CD4-positive, alpha-beta memory T cell (primary cell): ENCODE measurements around the gene POGZ. TPM values are rescaled to one million over a fixed set of nuclear protein-coding genes. Genes with fewer than 3 reads are reported as not detected.
A peak's percentile ranks its signal among the peaks of the same experiment; 100 is the strongest.

ENCODE experiments used
- CTCF ChIA-PET: fragments of 350-600 bp; sonication (Branson Sonifier 250); formaldehyde crosslinking; loops from one replicate; lab custom pipeline; 2021; ENCODE audit warnings: inconsistent platforms; ENCODE audit not compliant: partially characterized antibody; lab: Charles Lee
- POLR2A ChIA-PET: fragments of 350-600 bp; sonication (Branson Sonifier 250); formaldehyde crosslinking; loops from one replicate; lab custom pipeline; 2021; ENCODE audit not compliant: partially characterized antibody; lab: Charles Lee
- DNase-seq, 5 donors: peaks; one replicate each; pipeline versions ENCODE4 v3.0.0 to v3.0.0-alpha.2; 2020 to 2022; ENCODE audit warnings: mixed read lengths in 1 of 5
- H3K27ac ChIP-seq: one replicate; pipeline ENCODE4 v1.7.0; 2013; ENCODE audit warnings: low read depth, low read length
- H3K27me3 ChIP-seq: 2 replicates; pipeline ENCODE4 v1.7.0; 2013; ENCODE audit warnings: mild to moderate bottlenecking, low read length, moderate library complexity; ENCODE audit not compliant: insufficient read depth
- H3K36me3 ChIP-seq: 2 replicates; pipeline ENCODE4 v1.7.0; 2013; ENCODE audit warnings: mild to moderate bottlenecking, low read length, moderate library complexity; ENCODE audit not compliant: insufficient read depth
- H3K4me1 ChIP-seq: 2 replicates; pipeline ENCODE4 v1.7.0; 2013; ENCODE audit warnings: mild to moderate bottlenecking, low read length, moderate library complexity; ENCODE audit not compliant: insufficient read depth
- H3K4me3 ChIP-seq, 2 donors: one replicate each; pipeline ENCODE4 v1.7.0; 2013; ENCODE audit warnings: low read length in 2 of 2, mild to moderate bottlenecking in 1 of 2
- H3K9me3 ChIP-seq, 2 donors: one replicate each; pipeline ENCODE4 v1.7.0; 2013; ENCODE audit warnings: low read length in 2 of 2, control low read depth in 1 of 2; ENCODE audit not compliant: control insufficient read depth in 1 of 2
- H3K27ac Mint-ChIP-seq, 7 donors: one replicate each; pipeline ENCODE4 v1.8.0; 2020 to 2021; ENCODE audit warnings: mixed read lengths in 7 of 7, mild to moderate bottlenecking in 6 of 7, inconsistent platforms in 3 of 7, moderate library complexity in 3 of 7
- H3K27me3 Mint-ChIP-seq, 2 donors: one replicate each; pipeline ENCODE4 v1.8.0; 2020 to 2021; ENCODE audit warnings: mixed read lengths in 2 of 2
- H3K36me3 Mint-ChIP-seq, 2 donors: one replicate each; pipeline ENCODE4 v1.8.0; 2020 to 2021; ENCODE audit warnings: mixed read lengths in 2 of 2, inconsistent platforms in 1 of 2, mild to moderate bottlenecking in 1 of 2
- H3K4me1 Mint-ChIP-seq, 4 donors: one replicate each; pipeline ENCODE4 v1.8.0; 2020 to 2021; ENCODE audit warnings: mixed read lengths in 4 of 4, mild to moderate bottlenecking in 1 of 4
- H3K4me3 Mint-ChIP-seq, 8 donors: one replicate each; pipeline ENCODE4 v1.8.0; 2020 to 2021; ENCODE audit warnings: mixed read lengths in 8 of 8, mild to moderate bottlenecking in 7 of 8, moderate library complexity in 6 of 8, inconsistent platforms in 3 of 8
- H3K9me3 Mint-ChIP-seq, 8 donors: one replicate each; pipeline ENCODE4 v1.8.0; 2020 to 2021; ENCODE audit warnings: mixed read lengths in 8 of 8, mild to moderate bottlenecking in 5 of 8, inconsistent platforms in 3 of 8, moderate library complexity in 1 of 8
- intact Hi-C: fragments of 100-400 bp; cut with micrococcal nuclease; formaldehyde crosslinking; loops from one replicate; pipeline ENCODE4 v1.15.1; 2023
- polyA plus RNA-seq, 2 donors: library from polyadenylated mRNA; unstranded; fragments of 300-500 nt; fragmentation: Illumina TruSeq; gene quantifications; one replicate each; pipeline ENCODE4 v1.2.3, GENCODE V29; 2021
- total RNA-seq, 2 experiments: library from RNA; stranded (reverse); gene quantifications; one replicate each; pipeline ENCODE4 v1.2.3, GENCODE V29; 2021

POGZ gene
- total and polyA plus RNA-seq, 4 experiments from 2014 or later = 0.87 to 130 (median 65.8) TPM

- peaks cover 77% of the 10 kb centered on the region for H3K36me3 ChIP-seq
- POLR2A ChIA-PET = interaction anchor here (0.9 kb wide), 1 partner anchor 52 kb away, joined by 3 read pairs; no protein-coding TSS in a partner anchor
- no peaks in the 10 kb centered on the region for H3K9me3 ChIP-seq
- peak overlapping the region in 3 of 7 donors; percentile 6 to 70 (median 34) for H3K27ac Mint-ChIP-seq
- H3K4me3 ChIP-seq = no peak overlapping the region
- H3K27ac ChIP-seq = no peak overlapping the region
- DNase-seq = no peak
- H3K9me3 Mint-ChIP-seq = no peaks in the 10 kb centered on the region
- H3K4me3 Mint-ChIP-seq = no peak overlapping the region
- CTCF ChIA-PET = interaction anchor here (1.1 to 1.4 kb wide), 4 partner anchors 10 to 65 kb away, joined by 3 to 4 read pairs (median 3); no protein-coding TSS in a partner anchor
- no peaks in the 10 kb centered on the region for H3K27me3 ChIP-seq
- H3K4me1 Mint-ChIP-seq = peaks cover 0 to 10% (median under 1%) of the 10 kb centered on the region in 4 donors
- H3K36me3 Mint-ChIP-seq = peaks cover 67 to 93% of the 10 kb centered on the region in 2 donors
- intact Hi-C loops = no loop called here
- H3K4me1 ChIP-seq = peaks cover 5% of the 10 kb centered on the region
- no peaks in the 10 kb centered on the region for H3K27me3 Mint-ChIP-seq
These were observed 53.1 kb downstream of the POGZ start for GRCh38 chr1:151406176-151406575.

GRCh38 chr1:151405187-151405951 is 53.9 kb downstream of the POGZ start:
- ChIA-PET CTCF (interaction anchor here (1.2 to 1.4 kb wide), 3 partner anchors 11 to 75 kb away, joined by 3 to 4 read pairs (median 3); no protein-coding TSS in a partner anchor), POLR2A (interaction anchor here (0.8 to 0.9 kb wide), 2 partner anchors 53 to 54 kb away, joined by 3 read pairs; partner anchors contain the start of gene POGZ)
- Histone ChIP-seq H3K4me1 (peaks cover 13% of the 10 kb centered on the region), H3K27me3 (no peaks in the 10 kb centered on the region), H3K27ac (no peak overlapping the region), H3K36me3 (peaks cover 77% of the 10 kb centered on the region), H3K9me3 (no peaks in the 10 kb centered on the region), H3K4me3 (no peak overlapping the region)
- Mint-ChIP-seq H3K27me3 (no peaks in the 10 kb centered on the region), H3K36me3 (peaks cover 66 to 92% of the 10 kb centered on the region in 2 donors), H3K4me3 (no peak overlapping the region), H3K4me1 (peaks cover 5 to 19% (median 8%) of the 10 kb centered on the region in 4 donors), H3K9me3 (no peaks in the 10 kb centered on the region), H3K27ac (peak overlapping the region in 4 of 7 donors; percentile 20 to 57 (median 44))
- DNase-seq = no peak
- intact Hi-C loops = no loop called here

GRCh38 chr1:151403612-151404011 is 55.7 kb downstream of the POGZ start:
- Mint-ChIP-seq H3K9me3 (no peaks in the 10 kb centered on the region), H3K27ac (peak overlapping the region in 4 of 7 donors; percentile 3 to 86 (median 37)), H3K4me3 (peak overlapping the region in 1 of 8 donors; percentile 4), H3K36me3 (peaks cover 53 to 86% of the 10 kb centered on the region in 2 donors), H3K27me3 (no peaks in the 10 kb centered on the region), H3K4me1 (peaks cover 12 to 31% (median 18%) of the 10 kb centered on the region in 4 donors)
- H3K9me3 ChIP-seq = no peaks in the 10 kb centered on the region
- H3K4me3 ChIP-seq = no peak overlapping the region
- CTCF ChIA-PET = interaction anchor here (1.3 kb wide), 1 partner anchor 63 kb away, joined by 3 read pairs; no protein-coding TSS in a partner anchor
- DNase-seq = no peak
- peaks cover 61% of the 10 kb centered on the region for H3K36me3 ChIP-seq
- H3K4me1 ChIP-seq = peaks cover 22% of the 10 kb centered on the region
- no peak overlapping the region for H3K27ac ChIP-seq
- H3K27me3 ChIP-seq = no peaks in the 10 kb centered on the region
- POLR2A ChIA-PET = no interaction called here
- intact Hi-C loops = no loop called here

GRCh38 chr1:151402764-151403163 is 56.5 kb downstream of the POGZ start:
- POLR2A ChIA-PET = interaction anchor here (1.4 kb wide), 1 partner anchor 8 kb away, joined by 4 read pairs; no protein-coding TSS in a partner anchor
- no peaks in the 10 kb centered on the region for H3K9me3 Mint-ChIP-seq

GRCh38 chr1:151401860-151402259 is 57.4 kb downstream of the POGZ start:
- H3K4me3 Mint-ChIP-seq = peak overlapping the region in 6 of 8 donors; percentile 34 to 60 (median 56)
- H3K27ac Mint-ChIP-seq = peak overlapping the region; percentile 46 to 86 (median 62)
- CTCF ChIA-PET = no interaction called here
- no peaks in the 10 kb centered on the region for H3K9me3 Mint-ChIP-seq
- no peaks in the 10 kb centered on the region for H3K27me3 Mint-ChIP-seq
- intact Hi-C loops = no loop called here
- peaks cover 14 to 31% (median 18%) of the 10 kb centered on the region in 4 donors for H3K4me1 Mint-ChIP-seq
- no peak overlapping the region for H3K27ac ChIP-seq
- H3K27me3 ChIP-seq = no peaks in the 10 kb centered on the region
- POLR2A ChIA-PET = interaction anchor here (1.2 to 1.4 kb wide), 2 partner anchors 9 to 58 kb away, joined by 3 to 4 read pairs; no protein-coding TSS in a partner anchor
- H3K36me3 ChIP-seq = peaks cover 46% of the 10 kb centered on the region
- no peak for DNase-seq
- no peaks in the 10 kb centered on the region for H3K9me3 ChIP-seq
- H3K4me3 ChIP-seq = no peak overlapping the region
- H3K36me3 Mint-ChIP-seq = peaks cover 45 to 69% of the 10 kb centered on the region in 2 donors
- H3K4me1 ChIP-seq = peaks cover 23% of the 10 kb centered on the region

More at GRCh38 chr1:151402764-151403163, 56.5 kb downstream of the POGZ start:
- Mint-ChIP-seq H3K27me3 (no peaks in the 10 kb centered on the region), H3K4me1 (peaks cover 14 to 31% (median 18%) of the 10 kb centered on the region in 4 donors), H3K36me3 (peaks cover 53 to 78% of the 10 kb centered on the region in 2 donors), H3K4me3 (no peak overlapping the region), H3K27ac (peak overlapping the region in 6 of 7 donors; percentile 2 to 86 (median 48))
- H3K9me3 ChIP-seq = no peaks in the 10 kb centered on the region
- peaks cover 53% of the 10 kb centered on the region for H3K36me3 ChIP-seq
- intact Hi-C loops = no loop called here
- no peak overlapping the region for H3K27ac ChIP-seq
- CTCF ChIA-PET = no interaction called here
- no peaks in the 10 kb centered on the region for H3K27me3 ChIP-seq
- peaks cover 23% of the 10 kb centered on the region for H3K4me1 ChIP-seq
- no peak overlapping the region for H3K4me3 ChIP-seq
- DNase-seq = no peak

- Histone ChIP-seq H3K9me3 (no peaks in the 10 kb centered on the region), H3K4me1 (peaks cover 23% of the 10 kb centered on the region), H3K4me3 (no peak overlapping the region), H3K27me3 (no peaks in the 10 kb centered on the region), H3K27ac (peak overlapping the region; percentile 97), H3K36me3 (peaks cover 41% of the 10 kb centered on the region)
- no peak for DNase-seq
- Mint-ChIP-seq H3K27me3 (no peaks in the 10 kb centered on the region), H3K4me3 (peak overlapping the region; percentile 90 to 99 (median 95)), H3K27ac (peak overlapping the region; percentile 56 to 99 (median 86)), H3K36me3 (peaks cover 41 to 64% of the 10 kb centered on the region in 2 donors), H3K4me1 (peaks cover 14 to 31% (median 18%) of the 10 kb centered on the region in 4 donors), H3K9me3 (no peaks in the 10 kb centered on the region)
- intact Hi-C loops = no loop called here
- CTCF ChIA-PET = no interaction called here
- POLR2A ChIA-PET = interaction anchor here (1.2 to 1.8 kb wide), 2 partner anchors 57 to 212 kb away, joined by 3 to 4 read pairs; partner anchors contain the start of gene VPS72
These were observed 58.0 kb downstream of the POGZ start for GRCh38 chr1:151401125-151401788.
